ENCODE measurements around the gene GID8.

DNA sequence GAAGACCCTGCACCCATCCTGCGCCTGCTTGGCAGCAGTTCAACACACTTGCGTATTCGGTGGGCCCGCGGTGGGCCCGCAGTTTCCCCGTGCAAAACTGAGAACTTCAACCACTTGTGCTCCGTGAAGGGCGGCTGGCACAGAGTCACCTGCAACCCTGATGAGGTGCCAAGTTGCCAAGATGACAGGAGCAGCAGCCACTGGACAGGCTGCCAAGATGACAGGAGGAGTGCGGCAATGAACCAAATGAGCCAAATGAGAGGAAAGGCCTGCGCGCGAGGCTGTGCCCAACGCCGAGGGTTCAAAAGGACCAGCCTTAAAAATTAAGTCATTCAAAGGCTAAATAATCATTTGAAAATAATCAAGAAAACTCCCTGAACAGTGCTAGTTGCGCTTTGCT is 31.7 kb upstream of the GID8 start:
- TF ChIP-seq, protein P1, sequence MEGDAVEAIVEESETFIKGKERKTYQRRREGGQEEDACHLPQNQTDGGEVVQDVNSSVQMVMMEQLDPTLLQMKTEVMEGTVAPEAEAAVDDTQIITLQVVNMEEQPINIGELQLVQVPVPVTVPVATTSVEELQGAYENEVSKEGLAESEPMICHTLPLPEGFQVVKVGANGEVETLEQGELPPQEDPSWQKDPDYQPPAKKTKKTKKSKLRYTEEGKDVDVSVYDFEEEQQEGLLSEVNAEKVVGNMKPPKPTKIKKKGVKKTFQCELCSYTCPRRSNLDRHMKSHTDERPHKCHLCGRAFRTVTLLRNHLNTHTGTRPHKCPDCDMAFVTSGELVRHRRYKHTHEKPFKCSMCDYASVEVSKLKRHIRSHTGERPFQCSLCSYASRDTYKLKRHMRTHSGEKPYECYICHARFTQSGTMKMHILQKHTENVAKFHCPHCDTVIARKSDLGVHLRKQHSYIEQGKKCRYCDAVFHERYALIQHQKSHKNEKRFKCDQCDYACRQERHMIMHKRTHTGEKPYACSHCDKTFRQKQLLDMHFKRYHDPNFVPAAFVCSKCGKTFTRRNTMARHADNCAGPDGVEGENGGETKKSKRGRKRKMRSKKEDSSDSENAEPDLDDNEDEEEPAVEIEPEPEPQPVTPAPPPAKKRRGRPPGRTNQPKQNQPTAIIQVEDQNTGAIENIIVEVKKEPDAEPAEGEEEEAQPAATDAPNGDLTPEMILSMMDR (conservative IDR thresholded peaks at IDR 0.05; ENCODE audit: low read depth, low read length): no peak
- no peak for TF ChIP-seq EZH2 (IDR thresholded peaks at IDR 0.05; ENCODE audit: borderline replicate concordance, low read depth, low read length, poor library complexity, severe bottlenecking)

Measured in A673 (cell line).